ENCODE measurements around the gene SVOP. TPM values are rescaled to one million over a fixed set of nuclear protein-coding genes. Genes with fewer than 3 reads are reported as not detected.

Gene SVOP
- total and polyA plus RNA-seq, 7 donors = 0.04 to 0.45 (median 0.08) TPM; not detected in 2

DNA sequence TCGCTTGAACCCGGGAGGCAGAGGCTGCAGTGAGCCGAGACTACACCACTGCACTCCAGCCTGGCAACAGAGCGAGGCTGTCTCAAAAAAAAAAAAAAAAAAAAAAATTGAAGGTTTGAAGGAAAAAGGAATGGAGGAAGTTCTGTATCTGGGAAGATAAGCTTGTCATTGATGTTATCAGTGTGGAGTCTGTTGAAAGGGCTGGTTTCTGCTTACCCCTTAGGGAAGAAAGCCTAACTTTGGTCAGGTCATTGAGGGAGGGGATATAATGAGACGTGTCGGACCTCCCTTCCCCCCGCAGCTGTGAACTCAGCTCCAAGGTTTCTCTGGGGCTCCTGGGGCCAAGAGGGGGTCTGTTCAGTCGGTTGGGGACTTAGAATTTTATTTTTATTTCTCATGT is 124.5 kb downstream of the SVOP start:
- DNase-seq (no peak), ATAC-seq (no peak)
- no peak overlapping the region for H3K4me3 ChIP-seq
- TF ChIP-seq, protein P1, sequence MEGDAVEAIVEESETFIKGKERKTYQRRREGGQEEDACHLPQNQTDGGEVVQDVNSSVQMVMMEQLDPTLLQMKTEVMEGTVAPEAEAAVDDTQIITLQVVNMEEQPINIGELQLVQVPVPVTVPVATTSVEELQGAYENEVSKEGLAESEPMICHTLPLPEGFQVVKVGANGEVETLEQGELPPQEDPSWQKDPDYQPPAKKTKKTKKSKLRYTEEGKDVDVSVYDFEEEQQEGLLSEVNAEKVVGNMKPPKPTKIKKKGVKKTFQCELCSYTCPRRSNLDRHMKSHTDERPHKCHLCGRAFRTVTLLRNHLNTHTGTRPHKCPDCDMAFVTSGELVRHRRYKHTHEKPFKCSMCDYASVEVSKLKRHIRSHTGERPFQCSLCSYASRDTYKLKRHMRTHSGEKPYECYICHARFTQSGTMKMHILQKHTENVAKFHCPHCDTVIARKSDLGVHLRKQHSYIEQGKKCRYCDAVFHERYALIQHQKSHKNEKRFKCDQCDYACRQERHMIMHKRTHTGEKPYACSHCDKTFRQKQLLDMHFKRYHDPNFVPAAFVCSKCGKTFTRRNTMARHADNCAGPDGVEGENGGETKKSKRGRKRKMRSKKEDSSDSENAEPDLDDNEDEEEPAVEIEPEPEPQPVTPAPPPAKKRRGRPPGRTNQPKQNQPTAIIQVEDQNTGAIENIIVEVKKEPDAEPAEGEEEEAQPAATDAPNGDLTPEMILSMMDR (IDR thresholded peaks at IDR 0.05) = no peak
- H3K27ac ChIP-seq = no peak overlapping the region
- intact Hi-C loops (cut with DNase I) = no loop called here
- H3K4me1 ChIP-seq = no peaks in the 10 kb centered on the region
- no peaks in the 10 kb centered on the region for H3K36me3 ChIP-seq (ENCODE audit: insufficient read depth in 1 of 2, low read depth in 1 of 2)
- no peaks in the 10 kb centered on the region for H3K9me3 ChIP-seq
- WGBS, 3 donors = 54 to 60% (median 60%) methylated on average over 7 to 8 of the region's 8 CpGs
- peaks cover 0 to 11% (median 0%) of the 10 kb centered on the region in 3 donors for H3K27me3 ChIP-seq (ENCODE audit: insufficient read depth in 3 of 3, low read length in 2 of 3)

DNA sequence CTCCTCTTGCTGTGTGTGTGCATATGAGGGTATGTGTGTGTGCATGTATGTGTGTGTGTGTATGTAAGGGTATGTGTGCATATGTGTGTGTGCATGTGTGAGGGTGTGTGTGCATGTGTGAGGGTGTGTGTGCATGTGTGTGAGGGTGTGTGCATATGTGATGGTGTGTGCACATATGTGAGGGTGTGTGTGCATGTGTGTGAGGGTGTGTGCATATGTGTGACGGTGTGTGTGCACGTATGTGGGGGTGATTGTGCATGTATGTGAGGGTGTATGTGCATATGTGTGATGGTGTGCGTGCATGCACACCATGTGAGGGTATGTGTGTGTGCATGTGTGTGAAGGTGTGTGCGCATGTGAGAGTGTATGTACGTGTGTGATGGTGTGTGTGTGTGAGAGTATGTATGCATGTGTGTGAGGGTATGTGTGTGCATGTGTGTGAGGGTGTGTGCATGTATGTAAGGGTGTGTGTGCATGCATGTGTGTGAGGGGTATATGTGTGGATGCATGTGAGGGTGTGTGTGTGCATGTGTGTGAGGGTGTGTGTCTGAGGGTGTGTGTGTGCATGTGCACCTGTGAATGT is 125.6 kb downstream of the SVOP start:
- intact Hi-C loops (cut with DNase I) = no loop called here
- DNase-seq (no peak), ATAC-seq (no peak)
- TF ChIP-seq, protein P1 (IDR thresholded peaks at IDR 0.05) = no peak
- Histone ChIP-seq H3K4me3 (no peak overlapping the region), H3K27ac (no peak overlapping the region), H3K9me3 (peaks cover 4% of the 10 kb centered on the region), H3K27me3 (ENCODE audit: insufficient read depth in 3 of 3, low read length in 2 of 3) (peaks cover 0 to 11% (median 0%) of the 10 kb centered on the region in 3 donors), H3K36me3 (ENCODE audit: insufficient read depth in 1 of 2, low read depth in 1 of 2) (no peaks in the 10 kb centered on the region), H3K4me1 (no peaks in the 10 kb centered on the region)
- 75 to 90% (median 90%) methylated on average over 5 of the region's 5 CpGs for WGBS, 3 donors

DNA sequence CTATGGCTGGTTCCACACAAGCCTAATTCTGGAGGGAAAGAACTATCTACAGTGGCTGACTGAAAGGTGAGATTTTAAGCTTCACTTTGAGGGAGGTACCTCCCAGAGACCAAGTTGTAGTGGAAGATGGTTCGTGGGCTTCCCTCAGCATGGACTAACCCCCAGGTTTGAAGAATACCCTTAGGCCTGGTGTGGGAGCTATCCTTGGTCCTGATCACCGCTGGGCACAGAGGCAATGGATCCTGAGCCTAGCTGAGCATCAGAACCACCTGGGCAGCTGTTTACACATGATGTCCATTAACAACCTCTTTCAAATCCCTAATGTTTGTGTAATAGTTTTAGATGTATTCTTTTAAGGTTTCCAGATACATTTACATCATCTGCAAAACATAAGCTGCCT is 130.7 kb downstream of the SVOP start:
- TF ChIP-seq, protein P1 (IDR thresholded peaks at IDR 0.05) = no peak
- intact Hi-C loops (cut with DNase I) = no loop called here
- Histone ChIP-seq H3K27me3 (ENCODE audit: insufficient read depth in 3 of 3, low read length in 2 of 3) (no peaks in the 10 kb centered on the region), H3K4me1 (no peaks in the 10 kb centered on the region), H3K4me3 (no peak overlapping the region), H3K36me3 (ENCODE audit: insufficient read depth in 1 of 2, low read depth in 1 of 2) (no peaks in the 10 kb centered on the region), H3K9me3 (peaks cover 4% of the 10 kb centered on the region), H3K27ac (no peak overlapping the region)
- WGBS, 3 donors = 61 to 69% (median 61%) methylated on average over 2 of the region's 2 CpGs
- no peak for DNase-seq
- ATAC-seq = no peak

DNA sequence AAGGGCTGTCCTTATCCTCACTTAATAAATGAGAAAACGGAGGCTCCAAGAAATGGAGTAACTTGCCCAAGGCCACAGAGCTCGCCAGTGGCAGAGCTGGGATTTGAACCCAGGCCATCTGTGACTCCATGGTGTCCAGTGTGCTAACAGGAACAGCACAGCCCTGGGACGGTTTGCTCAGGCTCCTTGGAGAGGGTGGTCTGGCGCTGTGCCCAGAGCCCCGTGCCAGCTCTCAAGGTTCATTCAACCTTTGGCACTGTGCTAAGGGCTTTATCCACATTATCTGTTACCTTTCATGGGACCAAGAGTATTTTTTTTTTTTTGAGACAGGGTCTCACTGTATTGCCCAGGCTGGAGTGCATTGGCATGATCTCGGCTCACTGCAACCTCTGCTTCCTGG is 132.8 kb downstream of the SVOP start:
- intact Hi-C loops (cut with DNase I) = no loop called here
- H3K36me3 ChIP-seq (ENCODE audit: insufficient read depth in 1 of 2, low read depth in 1 of 2) = no peaks in the 10 kb centered on the region
- WGBS, 3 donors = 42 to 51% (median 46%) methylated on average over 6 of the region's 6 CpGs

More for the DNA sequence above, 132.8 kb downstream of the SVOP start:
- no peaks in the 10 kb centered on the region for H3K4me1 ChIP-seq
- TF ChIP-seq, protein P1 (IDR thresholded peaks at IDR 0.05) = no peak
- ATAC-seq = no peak
- H3K4me3 ChIP-seq = no peak overlapping the region
- no peak overlapping the region for H3K27ac ChIP-seq
- peaks cover 4% of the 10 kb centered on the region for H3K9me3 ChIP-seq
- no peak for DNase-seq
- no peaks in the 10 kb centered on the region for H3K27me3 ChIP-seq (ENCODE audit: insufficient read depth in 3 of 3, low read length in 2 of 3)

Measured in psoas muscle (tissue), 8 donors.